DMS79 (cell line): ENCODE data around the gene AUTS2.
"Not testable (repeated sequence)": the region's sequence is repeated elsewhere in the genome, so short reads cannot be mapped to it uniquely, and the experiment has no call there.

ENCODE experiments used
- DNase-seq: peaks from one replicate; lab custom pipeline; 2025; lab: John Stamatoyannopoulos, UW

Gene AUTS2

GRCh38 chr7:70779321-70779720 is 1181.0 kb downstream of the AUTS2 start:
- no peak for DNase-seq

DNA sequence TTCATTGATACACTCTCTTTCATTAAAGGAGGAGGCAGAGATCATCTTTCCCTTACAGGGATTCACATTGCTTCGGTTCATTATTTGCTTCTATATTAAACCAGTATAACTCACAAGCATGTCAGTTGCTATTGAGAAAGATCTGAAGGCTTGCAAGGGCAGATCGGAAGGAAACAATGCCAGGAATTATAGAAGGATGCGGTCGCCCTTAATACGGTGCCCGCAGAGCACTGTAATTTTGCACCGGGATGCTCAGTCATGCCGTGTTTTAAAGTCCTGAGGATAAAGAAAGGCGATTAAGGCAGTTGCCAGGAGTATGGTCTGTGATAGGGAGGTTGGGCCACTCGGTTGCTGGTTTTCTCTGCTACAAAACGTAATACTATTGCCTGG is 1183.6 kb downstream of the AUTS2 start:
- DNase-seq, result no peak

DNA sequence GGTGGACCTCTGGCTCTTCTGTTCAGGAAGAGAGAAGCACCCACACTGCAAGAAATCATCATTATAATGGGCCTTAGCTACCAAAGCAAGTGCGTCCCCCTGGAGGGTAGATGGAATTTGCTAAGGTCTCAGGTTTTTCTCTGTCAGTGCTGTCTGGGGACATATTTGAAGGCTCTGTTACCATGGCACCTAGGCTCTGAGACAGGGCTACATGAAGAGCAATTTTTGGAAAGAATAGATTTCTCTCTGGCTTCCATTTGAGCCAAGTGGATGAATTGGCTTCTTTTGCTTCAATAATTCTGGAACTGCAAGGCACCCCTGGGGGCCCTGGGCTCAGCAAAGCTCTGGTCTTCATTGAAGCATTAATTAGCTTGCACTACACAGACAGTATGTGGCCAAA is 1184.5 kb downstream of the AUTS2 start:
- DNase-seq, result no peak

DNA sequence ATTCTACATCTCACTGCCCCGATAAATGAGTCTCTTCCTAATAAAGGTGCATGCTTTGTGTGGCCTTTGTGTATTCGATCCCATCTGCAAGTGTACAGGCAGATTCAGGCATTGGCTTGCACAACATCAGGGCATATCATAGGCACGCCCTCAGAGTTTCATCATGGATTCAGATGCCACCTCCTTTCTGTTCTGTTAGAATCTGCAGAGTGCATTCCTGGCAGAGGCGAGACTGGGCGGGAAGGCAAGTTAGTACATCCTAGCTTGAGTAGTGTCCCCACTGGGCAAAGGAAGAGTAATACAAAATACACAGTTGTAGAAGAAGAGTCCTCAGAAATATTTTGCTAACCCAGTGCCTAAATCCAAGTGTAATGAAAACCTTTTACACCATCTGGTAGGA is 1187.2 kb downstream of the AUTS2 start:
- DNase-seq, result no peak

- DNase-seq, result no peak
Observed at GRCh38 chr7:70786076-70786475, 1187.8 kb downstream of the AUTS2 start.

DNA sequence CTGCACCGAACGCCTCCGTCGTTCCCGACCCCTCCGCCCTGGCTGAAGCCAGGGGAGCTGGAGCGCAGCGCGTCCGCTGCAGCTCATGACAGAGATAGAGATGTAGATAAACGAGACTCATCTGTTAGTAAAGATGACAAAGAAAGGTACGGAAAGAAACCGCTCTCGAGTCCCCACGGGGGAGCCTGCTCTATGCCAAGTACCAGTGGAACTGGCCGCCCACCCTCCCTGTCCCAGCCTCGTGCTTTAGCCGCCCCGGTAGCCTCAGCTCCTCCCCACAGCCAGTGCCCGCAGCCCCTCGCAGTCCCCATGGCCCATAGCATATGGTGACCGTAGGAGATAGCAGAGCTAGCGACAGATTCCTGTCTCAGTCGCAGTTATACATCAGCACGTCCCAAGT is 1189.0 kb downstream of the AUTS2 start:
- DNase-seq, result no peak

- DNase-seq, result no peak
Observed at GRCh38 chr7:70787771-70788170, 1189.5 kb downstream of the AUTS2 start.

GRCh38 chr7:70788276-70788675 is 1190.0 kb downstream of the AUTS2 start:
- no peak for DNase-seq

GRCh38 chr7:70789481-70790214 is 1191.4 kb downstream of the AUTS2 start:
- DNase-seq, result no peak

- DNase-seq, result no peak
Observed at GRCh38 chr7:70790215-70791073, 1192.2 kb downstream of the AUTS2 start.

DNA sequence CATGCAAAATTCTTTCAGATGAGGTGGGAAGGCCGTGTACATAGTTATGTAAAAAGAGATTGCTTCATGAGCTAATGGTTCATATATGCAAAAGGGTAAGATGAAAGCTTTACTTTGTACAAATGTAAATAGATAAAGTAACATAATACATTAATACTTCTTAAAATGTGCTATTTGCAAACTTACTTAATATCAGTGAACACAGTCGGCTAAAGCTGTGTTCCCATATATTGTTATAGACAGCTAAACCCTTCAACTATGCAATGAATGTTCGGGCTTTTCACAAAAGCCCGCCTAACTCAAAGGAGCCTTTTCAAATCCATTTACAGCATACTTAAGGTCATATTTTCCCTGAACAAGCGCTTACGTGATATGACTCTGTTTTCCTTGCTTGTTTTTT is 1193.1 kb downstream of the AUTS2 start:
- no peak for DNase-seq

GRCh38 chr7:70793060-70793459 is 1194.8 kb downstream of the AUTS2 start:
- no peak for DNase-seq

DNA sequence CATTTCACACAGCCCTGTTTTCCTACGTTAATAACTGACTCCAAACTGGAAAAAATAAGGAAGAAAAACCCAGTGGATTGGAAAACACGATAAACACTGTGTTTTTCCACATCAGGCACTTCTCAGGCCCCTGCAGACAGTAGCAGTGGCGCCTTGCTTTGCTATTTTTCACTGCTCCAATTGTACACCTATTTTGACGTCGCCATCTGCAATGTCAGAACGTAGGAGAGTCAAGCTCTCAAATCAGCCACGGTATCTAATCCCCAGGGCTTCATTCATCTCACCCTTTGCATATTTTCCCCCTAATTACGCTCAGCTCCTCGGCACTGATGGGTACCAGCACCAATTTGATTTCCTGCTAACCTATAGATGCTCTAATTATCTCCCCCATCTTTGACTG is 1195.5 kb downstream of the AUTS2 start:
- no peak for DNase-seq

- no peak for DNase-seq
Observed at GRCh38 chr7:70794962-70795361, 1196.7 kb downstream of the AUTS2 start.

DNA sequence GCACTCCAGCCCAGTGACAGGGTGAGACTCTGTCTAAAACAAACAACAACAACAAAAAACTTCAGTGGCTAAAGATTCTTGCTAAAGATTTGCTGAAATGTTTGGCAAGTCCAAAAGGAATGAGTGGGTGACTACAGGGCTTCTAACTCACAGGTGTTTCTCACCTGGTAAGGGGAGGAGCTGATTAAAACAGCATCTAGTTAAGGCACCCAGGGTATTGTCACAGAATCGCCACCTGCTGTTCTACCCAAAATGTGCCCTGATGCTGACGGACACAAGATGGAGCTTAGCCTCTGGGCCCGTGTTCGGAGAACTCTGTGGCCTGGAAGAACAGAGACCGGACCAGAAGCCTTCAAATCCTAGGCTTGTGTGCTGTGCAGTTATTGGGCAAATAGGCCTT is 1197.7 kb downstream of the AUTS2 start:
- DNase-seq, result no peak

- DNase-seq, result no peak
Observed at GRCh38 chr7:70797109-70797514, 1198.8 kb downstream of the AUTS2 start.

GRCh38 chr7:70799841-70800405 is 1201.6 kb downstream of the AUTS2 start:
- no peak for DNase-seq

DNA sequence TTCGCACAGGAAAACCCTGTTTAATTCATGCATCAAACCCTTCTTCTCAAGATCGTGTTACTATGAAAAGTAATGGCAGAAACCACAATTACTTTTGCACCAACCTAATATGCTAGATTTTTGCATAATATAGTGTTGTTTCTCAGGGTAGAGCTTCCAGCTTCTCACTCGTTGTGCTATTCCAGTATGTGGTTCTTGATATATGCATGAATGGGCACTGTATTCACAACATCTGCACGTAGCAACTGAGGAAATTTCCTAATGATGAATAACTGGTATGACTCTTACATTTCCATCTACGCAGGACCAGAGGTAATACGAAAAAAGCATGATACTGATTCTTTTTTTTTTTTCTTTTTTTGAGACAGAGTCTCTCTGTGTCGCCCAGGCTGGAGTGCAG is 1207.1 kb downstream of the AUTS2 start:
- DNase-seq, result no peak

DNA sequence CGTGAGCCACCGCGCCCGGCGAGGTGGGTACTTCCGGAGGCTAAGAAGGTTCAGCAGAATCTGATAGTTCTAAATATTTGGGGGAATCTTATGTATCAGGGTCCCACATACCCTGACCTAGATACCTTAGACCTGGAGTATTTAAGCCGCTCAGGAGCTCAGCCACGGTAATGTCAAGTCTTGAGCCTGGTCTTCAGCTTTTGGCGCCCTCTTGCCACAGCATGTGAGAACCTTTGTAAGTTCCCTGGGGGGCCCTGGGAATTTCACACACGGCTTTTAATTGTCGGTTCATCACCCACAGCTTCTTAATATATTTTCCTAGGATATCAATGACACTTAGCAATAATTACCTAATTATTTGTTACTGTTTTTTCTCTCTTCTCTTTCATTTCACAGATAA is 1209.4 kb downstream of the AUTS2 start:
- DNase-seq, result no peak

DNA sequence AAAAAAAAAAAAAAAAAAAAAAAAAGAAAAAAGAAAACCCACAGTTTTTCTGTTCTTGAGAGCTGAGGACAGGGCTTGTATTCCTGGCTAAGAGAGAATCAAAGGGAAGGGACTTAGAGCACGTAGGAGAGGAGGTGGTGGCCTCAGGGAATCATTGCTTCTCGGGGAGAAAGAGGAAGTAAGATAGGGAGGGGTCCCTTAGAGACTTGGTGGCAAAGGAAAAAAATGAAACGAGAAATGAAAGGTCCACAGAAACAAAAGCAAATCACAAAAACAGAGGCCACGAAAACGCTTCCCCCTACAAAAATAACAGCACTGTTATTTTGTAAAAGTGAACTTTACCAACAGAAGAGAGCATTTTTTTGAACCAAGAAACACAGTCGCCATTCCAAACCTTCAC is 1210.6 kb downstream of the AUTS2 start:
- DNase-seq, result no peak

GRCh38 chr7:70810558-70811139 is 1212.4 kb downstream of the AUTS2 start:
- DNase-seq, result no peak

GRCh38 chr7:70812511-70812910 is 1214.2 kb downstream of the AUTS2 start:
- no peak for DNase-seq

GRCh38 chr7:70822490-70822889 is 1224.2 kb downstream of the AUTS2 start:
- not testable (repeated sequence) for DNase-seq
